GM12891 (cell line): ENCODE results near the gene REEP5.

Experiments used
- POLR2A ChIP-seq: IDR thresholded peaks from 2 replicates; pipeline ENCODE4 v1.6.1; 2011; ENCODE audit warnings: low read depth, low read length, control low read depth
- POLR2AphosphoS5 ChIP-seq: IDR thresholded peaks from 2 replicates; pipeline ENCODE4 v1.6.1; 2011; ENCODE audit warnings: low read depth, low read length, control low read depth
- TAF1 ChIP-seq: IDR thresholded peaks from 2 replicates; pipeline ENCODE4 v1.6.1; 2011; ENCODE audit warnings: low read depth, low read length, control low read depth

DNA sequence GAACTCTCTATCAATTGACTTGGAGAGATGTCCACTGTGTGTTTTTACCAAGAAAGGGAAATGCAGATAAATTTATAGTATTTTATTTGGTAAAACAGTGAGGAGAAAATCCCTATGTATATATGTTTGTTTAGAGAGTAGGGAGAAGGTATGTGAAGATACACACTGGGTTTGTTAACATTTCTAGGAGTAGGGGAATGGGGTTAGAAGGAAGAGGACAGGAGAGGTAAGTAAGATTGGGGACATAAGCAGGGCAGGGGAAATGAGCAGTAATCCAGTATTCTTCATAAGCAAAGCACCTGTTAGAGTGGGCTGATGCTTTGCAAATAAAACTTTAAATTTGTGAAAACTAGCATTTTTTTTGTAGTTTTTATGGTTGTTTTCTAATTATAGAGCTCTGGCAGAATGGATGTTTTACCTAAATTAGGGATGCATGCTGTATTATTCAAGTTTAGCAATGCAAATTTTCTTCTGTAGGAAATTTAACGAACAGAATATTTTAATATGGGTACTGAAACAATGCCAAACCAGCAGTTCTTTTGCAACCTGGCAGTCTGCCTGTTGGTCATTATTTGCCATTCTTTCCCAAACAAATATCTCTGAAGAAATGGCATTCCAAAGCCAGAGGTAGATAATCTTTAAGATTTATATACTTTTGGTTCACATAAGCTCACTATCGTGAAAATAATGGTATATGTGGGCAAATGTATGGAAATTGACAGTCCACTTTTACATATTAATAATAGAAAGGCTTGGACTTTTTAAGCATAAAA, 35.2 kb upstream of the REEP5 start:
- no peak for TF ChIP-seq POLR2A
- TF ChIP-seq POLR2AphosphoS5, result no peak
- TF ChIP-seq TAF1, result no peak
